Fibroblast of lung (primary cell): ENCODE data around the gene BRAF.

Experiments used
- CTCF ChIP-seq, 2 donors: IDR thresholded peaks in 1 of 2; conservative IDR thresholded peaks in 1 of 2; 1 replicate in 1 of 2; 2 replicates in 1 of 2; pipeline ENCODE4 v1.5.1; 2011 to 2012; ENCODE audit warnings: low read length in 2 of 2, control low read depth in 1 of 2, inconsistent platforms in 1 of 2, low read depth in 1 of 2, mild to moderate bottlenecking in 1 of 2
- EZH2 ChIP-seq: IDR thresholded peaks from 2 replicates; pipeline ENCODE4 v1.5.1; 2012; ENCODE audit warnings: low read length, control low read depth, mild to moderate bottlenecking; ENCODE audit errors: missing control alignments

DNA sequence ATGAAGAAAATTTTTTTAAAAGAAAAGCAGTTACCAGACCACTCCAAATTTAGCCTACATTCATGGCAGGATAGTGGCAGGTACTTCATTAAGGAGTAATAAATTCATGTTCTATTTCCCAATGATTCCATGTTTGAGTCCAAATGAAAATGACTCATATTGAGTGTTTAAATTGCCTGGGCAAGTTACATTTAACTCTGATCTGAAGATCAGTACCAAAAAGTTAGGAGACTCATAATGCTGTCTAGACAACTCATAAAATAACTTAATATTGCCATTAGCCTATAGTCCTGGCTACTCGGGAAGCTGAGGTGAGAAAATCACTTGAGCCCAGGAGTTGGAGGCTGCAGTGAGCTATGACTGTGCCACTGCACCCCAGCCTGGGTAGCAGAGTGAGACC is 13.0 kb downstream of the BRAF start:
- no peak for TF ChIP-seq CTCF (conservative IDR thresholded peaks at IDR 0.05 in 1 of 2, IDR thresholded peaks at IDR 0.05 in 1 of 2; ENCODE audit: low read depth in 1 of 2, low read length in 2 of 2)
- TF ChIP-seq EZH2, result no peak
